ENCODE measurements around the gene RAMACL.
A peak's percentile ranks its signal among the peaks of the same experiment; 100 is the strongest.
"Not testable (repeated sequence)": the region's sequence is repeated elsewhere in the genome, so short reads cannot be mapped to it uniquely, and the experiment has no call there.

The RAMACL gene

GRCh38 chr6:166586424-166587156 is at the start of gene RAMACL:
Gene RAMACL (minus strand): TSS chr6:166586678. CDS start chr6:166586477, 201 bp downstream.
- DNase-seq (ENCODE audit: low spot score) (peak; percentile 63), FAIRE-seq (no peak)

GRCh38 chr6:166635013-166635970 is 48.8 kb upstream of the RAMACL start:
- no peak for DNase-seq (ENCODE audit: low spot score)
- FAIRE-seq, result no peak

GRCh38 chr6:166634581-166634980 is 48.1 kb upstream of the RAMACL start:
- not testable (repeated sequence) for FAIRE-seq; DNase-seq (ENCODE audit: low spot score)

- DNase-seq (ENCODE audit: low spot score) (peak; percentile 66), FAIRE-seq (no peak)
Measured at GRCh38 chr6:166633732-166634535, 47.5 kb upstream of the RAMACL start.

- no peak for FAIRE-seq
- no peak for DNase-seq (ENCODE audit: low spot score)
Measured at GRCh38 chr6:166632731-166633130, 46.3 kb upstream of the RAMACL start.

- no peak for FAIRE-seq
Measured at GRCh38 chr6:166630462-166630861, 44.0 kb upstream of the RAMACL start.

GRCh38 chr6:166629628-166630027 is 43.1 kb upstream of the RAMACL start:
- FAIRE-seq (no peak), DNase-seq (ENCODE audit: low spot score) (no peak)

More at GRCh38 chr6:166630462-166630861, 44.0 kb upstream of the RAMACL start:
- no peak for DNase-seq (ENCODE audit: low spot score)

GRCh38 chr6:166627875-166628801 is 41.7 kb upstream of the RAMACL start:
- FAIRE-seq (no peak), DNase-seq (ENCODE audit: low spot score) (peak; percentile 59)

- DNase-seq (ENCODE audit: low spot score) (peak; percentile 98), FAIRE-seq (peak; percentile 98)
Measured at GRCh38 chr6:166627033-166627874, 40.8 kb upstream of the RAMACL start, which contains the start of gene RPS6KA2. Gene RPS6KA2 (minus strand): TSS chr6:166627251. CDS start chr6:166627019, 232 bp downstream.

GRCh38 chr6:166626177-166627032 is 39.9 kb upstream of the RAMACL start:
- DNase-seq (ENCODE audit: low spot score) (peak; percentile 17), FAIRE-seq (no peak)

- DNase-seq (ENCODE audit: low spot score) (no peak), FAIRE-seq (no peak)
Measured at GRCh38 chr6:166625356-166625755, 38.9 kb upstream of the RAMACL start.

GRCh38 chr6:166624275-166624674 is 37.8 kb upstream of the RAMACL start:
- FAIRE-seq (no peak), DNase-seq (ENCODE audit: low spot score) (no peak)

- FAIRE-seq (no peak), DNase-seq (ENCODE audit: low spot score) (no peak)
Measured at GRCh38 chr6:166623318-166623717, 36.8 kb upstream of the RAMACL start.

- FAIRE-seq (no peak), DNase-seq (ENCODE audit: low spot score) (no peak)
Measured at GRCh38 chr6:166621114-166621540, 34.6 kb upstream of the RAMACL start.

- DNase-seq (ENCODE audit: low spot score), result no peak
- no peak for FAIRE-seq
Measured at GRCh38 chr6:166620478-166621113, 34.1 kb upstream of the RAMACL start.

- FAIRE-seq (no peak), DNase-seq (ENCODE audit: low spot score) (no peak)
Measured at GRCh38 chr6:166619912-166620311, 33.4 kb upstream of the RAMACL start.

GRCh38 chr6:166618866-166619761 is 32.6 kb upstream of the RAMACL start:
- FAIRE-seq (no peak), DNase-seq (ENCODE audit: low spot score) (no peak)
